T-cell (primary cell): ENCODE data around the gene TBL1XR1. TPM values are rescaled to one million over a fixed set of nuclear protein-coding genes. Genes with fewer than 3 reads are reported as not detected.
A peak's percentile ranks its signal among the peaks of the same experiment; 100 is the strongest.

ENCODE experiments used
- ATAC-seq, 4 experiments: fragments of 200-7000 bp in 3 of 4; fragments of 150-1000 bp in 1 of 4; cut with Tn5 transposase; replicated peaks in 1 of 4; 1 replicate in 3 of 4; 2 replicates in 1 of 4; pipeline ENCODE4 v1.10.0; 2021; ENCODE audit warnings: moderate library complexity in 3 of 4, mild to moderate bottlenecking in 2 of 4, moderate number of reproducible peaks in 1 of 4
- CTCF ChIA-PET, 2 donors: fragments of 300-600 bp; sonication (Branson Sonifier 250); formaldehyde crosslinking; loops; one replicate each; lab custom pipeline; 2022; ENCODE audit warnings: antibody characterized with exemption in 2 of 2; lab: Charles Lee
- POLR2A ChIA-PET, 2 donors: fragments of 300-600 bp; sonication (Branson Sonifier 250); formaldehyde crosslinking; loops; one replicate each; lab custom pipeline; 2022; ENCODE audit warnings: antibody characterized with exemption in 2 of 2; lab: Charles Lee
- DNase-seq, 35 experiments: peaks; one replicate each; pipeline versions ENCODE4 v3.0.0 to v3.0.0-alpha.2; 2013 to 2023
- H3K27ac ChIP-seq: one replicate; pipeline ENCODE4 v1.5.1; 2013; ENCODE audit warnings: low read length
- H3K27me3 ChIP-seq, 2 experiments: replicated peaks in 1 of 2; 1 replicate in 1 of 2; 2 replicates in 1 of 2; pipeline versions ENCODE4 v1.6.1 to v1.7.0; 2013; ENCODE audit warnings: low read length in 1 of 2, mixed read lengths in 1 of 2; ENCODE audit not compliant: control insufficient read depth in 2 of 2, insufficient read depth in 2 of 2; ENCODE audit errors: extremely low read depth in 1 of 2
- H3K36me3 ChIP-seq, 2 donors: 1 replicate in 1 of 2; 2 replicates in 1 of 2; pipeline versions ENCODE4 v1.6.1 to v1.7.0; 2013; ENCODE audit warnings: low read length in 1 of 2; ENCODE audit not compliant: control insufficient read depth in 2 of 2, insufficient read depth in 1 of 2; ENCODE audit errors: extremely low read depth in 1 of 2
- H3K4me1 ChIP-seq, 2 experiments: 1 replicate in 1 of 2; 2 replicates in 1 of 2; pipeline versions ENCODE4 v1.6.1 to v1.7.0; 2013; ENCODE audit warnings: low read length in 2 of 2, mixed read lengths in 1 of 2; ENCODE audit not compliant: insufficient read depth in 2 of 2, control insufficient read depth in 1 of 2; ENCODE audit errors: extremely low read depth in 1 of 2
- H3K4me3 ChIP-seq, 2 donors: 1 replicate in 1 of 2; 2 replicates in 1 of 2; pipeline versions ENCODE4 v1.5.1 to v1.7.0; 2013; ENCODE audit warnings: mild to moderate bottlenecking in 2 of 2, low read length in 1 of 2, moderate library complexity in 1 of 2; ENCODE audit not compliant: control insufficient read depth in 1 of 2; ENCODE audit errors: extremely low read depth in 1 of 2
- H3K9me3 ChIP-seq: 2 replicates; pipeline ENCODE4 v1.7.0; 2013
- H3K27ac Mint-ChIP-seq, 2 donors: one replicate each; pipeline ENCODE4 v1.8.0; 2020 to 2021; ENCODE audit warnings: mild to moderate bottlenecking in 2 of 2, mixed read lengths in 2 of 2
- H3K27me3 Mint-ChIP-seq, 2 donors: one replicate each; pipeline ENCODE4 v1.8.0; 2021 to 2022; ENCODE audit warnings: mixed read lengths in 2 of 2
- H3K36me3 Mint-ChIP-seq: one replicate; pipeline ENCODE4 v1.8.0; 2021; ENCODE audit warnings: mixed read lengths
- H3K4me1 Mint-ChIP-seq, 3 donors: one replicate each; pipeline ENCODE4 v1.8.0; 2020 to 2022; ENCODE audit warnings: mixed read lengths in 3 of 3, mild to moderate bottlenecking in 1 of 3
- H3K4me3 Mint-ChIP-seq, 3 donors: one replicate each; pipeline ENCODE4 v1.8.0; 2020 to 2022; ENCODE audit warnings: mild to moderate bottlenecking in 3 of 3, mixed read lengths in 3 of 3, moderate library complexity in 3 of 3
- H3K9me3 Mint-ChIP-seq, 3 donors: one replicate each; pipeline ENCODE4 v1.8.0; 2020 to 2022; ENCODE audit warnings: mixed read lengths in 3 of 3
- WGBS: methylation state at CpG from one replicate; pipeline ENCODE4 v1.1.5; 2013; ENCODE audit warnings: missing lambda C conversion rate; ENCODE audit not compliant: insufficient coverage; 5-methylcytosine and 5-hydroxymethylcytosine counted together
- total RNA-seq, 35 experiments: library from RNA in 6 of 35; stranded (reverse) in 6 of 35; fragments of 120-200 nt in 1 of 35; gene quantifications; one replicate each; pipeline versions ENCODE4 v1.2.1 to v1.2.4 and lab custom pipeline; 2013 to 2026

The TBL1XR1 gene
- total RNA-seq, 5 donors from 2014 or later (not counting 1 experiment from before 2014, with no cell fraction given): 120 to 156 (median 140) TPM

DNA sequence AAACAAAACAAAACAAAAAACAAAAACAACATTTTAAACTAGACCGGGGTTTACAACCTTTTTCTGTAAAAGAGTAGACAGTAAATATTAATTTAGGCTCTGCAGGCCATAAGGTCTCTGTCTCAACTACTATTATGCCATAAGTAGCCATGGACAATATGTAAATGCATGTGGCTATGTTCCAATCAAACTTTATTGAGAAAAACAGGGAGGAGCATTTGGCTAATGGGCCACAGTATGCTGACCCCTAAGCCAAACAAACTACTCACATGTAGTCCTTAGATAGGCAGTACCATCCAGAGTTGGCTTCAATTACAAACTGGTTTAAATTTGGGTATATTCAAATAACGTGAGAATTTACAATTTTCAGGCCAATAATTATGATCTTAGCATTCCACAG lies 144.2 kb downstream of the TBL1XR1 start:
- Mint-ChIP-seq H3K4me3 (no peak overlapping the region), H3K36me3 (peaks cover 21% of the 10 kb centered on the region), H3K9me3 (no peaks in the 10 kb centered on the region), H3K27ac (peak overlapping the region in 1 of 2 donors; percentile 56), H3K27me3 (no peaks in the 10 kb centered on the region), H3K4me1 (peaks cover 18 to 24% (median 20%) of the 10 kb centered on the region in 3 donors)
- DNase-seq (no peak), ATAC-seq (no peak)
- Histone ChIP-seq H3K27ac (no peak overlapping the region), H3K4me1 (peaks cover 4 to 16% of the 10 kb centered on the region in 2 experiments), H3K4me3 (no peak overlapping the region), H3K36me3 (peaks cover 0 to 22% of the 10 kb centered on the region in 2 donors), H3K9me3 (no peaks in the 10 kb centered on the region), H3K27me3 (no peaks in the 10 kb centered on the region)
- POLR2A ChIA-PET: interaction anchor here in 1 of 2 donors (0.6 kb wide), 1 partner anchor 374 kb away, joined by 3 read pairs; no protein-coding TSS in a partner anchor
- no CpG with 5 or more reads among the region's 2 CpGs for WGBS
- CTCF ChIA-PET: interaction anchor here in 1 of 2 donors (0.6 to 3.0 kb wide), 3 partner anchors 143 to 1332 kb away, joined by 5 to 25 read pairs (median 23); partner anchors contain the start of gene TBL1XR1

DNA sequence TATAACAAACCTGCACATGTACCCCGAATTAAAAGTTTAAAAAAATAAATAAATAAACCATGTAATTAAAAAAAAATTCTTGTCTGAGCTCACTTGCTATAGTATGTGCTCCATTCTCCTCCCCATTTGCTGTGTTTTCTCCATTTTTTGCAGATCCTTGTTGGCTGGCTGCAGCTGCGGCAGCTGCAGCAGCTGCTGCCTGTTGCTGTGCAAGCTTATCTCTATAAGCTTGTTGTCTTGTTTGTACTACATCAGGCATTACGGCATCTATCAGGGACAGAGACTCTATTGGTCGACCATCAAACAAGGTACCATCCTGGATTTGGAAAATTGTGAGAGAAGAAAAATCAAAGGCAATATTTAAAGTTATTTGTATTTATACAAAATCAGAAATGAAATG lies 145.9 kb downstream of the TBL1XR1 start:
- H3K9me3 ChIP-seq: no peaks in the 10 kb centered on the region
- Mint-ChIP-seq H3K27ac (peak overlapping the region in 1 of 2 donors; percentile 76), H3K36me3 (peaks cover 30% of the 10 kb centered on the region), H3K27me3 (no peaks in the 10 kb centered on the region), H3K9me3 (no peaks in the 10 kb centered on the region), H3K4me3 (no peak overlapping the region), H3K4me1 (peaks cover 20 to 24% (median 22%) of the 10 kb centered on the region in 3 donors)
- H3K27ac ChIP-seq: no peak overlapping the region
- no peak overlapping the region for H3K4me3 ChIP-seq
- WGBS: 86% methylated on average over 1 of the region's 4 CpGs
- no peaks in the 10 kb centered on the region for H3K27me3 ChIP-seq
- ChIA-PET POLR2A (interaction anchor here (0.6 to 2.0 kb wide), 3 partner anchors 132 to 309 kb away, joined by 3 to 22 read pairs (median 6); partner anchors contain the start of gene TBL1XR1 (in 1 of the 2)), CTCF (interaction anchor here (0.7 to 3.0 kb wide), 26 partner anchors 8 to 1334 kb away, joined by 3 to 25 read pairs (median 4); partner anchors contain the start of gene TBL1XR1 (in 1 of the 2))
- no peak for ATAC-seq
- H3K4me1 ChIP-seq: peaks cover 0 to 6% of the 10 kb centered on the region in 2 experiments
- DNase-seq: no peak
- peaks cover 0 to 39% of the 10 kb centered on the region in 2 donors for H3K36me3 ChIP-seq

DNA sequence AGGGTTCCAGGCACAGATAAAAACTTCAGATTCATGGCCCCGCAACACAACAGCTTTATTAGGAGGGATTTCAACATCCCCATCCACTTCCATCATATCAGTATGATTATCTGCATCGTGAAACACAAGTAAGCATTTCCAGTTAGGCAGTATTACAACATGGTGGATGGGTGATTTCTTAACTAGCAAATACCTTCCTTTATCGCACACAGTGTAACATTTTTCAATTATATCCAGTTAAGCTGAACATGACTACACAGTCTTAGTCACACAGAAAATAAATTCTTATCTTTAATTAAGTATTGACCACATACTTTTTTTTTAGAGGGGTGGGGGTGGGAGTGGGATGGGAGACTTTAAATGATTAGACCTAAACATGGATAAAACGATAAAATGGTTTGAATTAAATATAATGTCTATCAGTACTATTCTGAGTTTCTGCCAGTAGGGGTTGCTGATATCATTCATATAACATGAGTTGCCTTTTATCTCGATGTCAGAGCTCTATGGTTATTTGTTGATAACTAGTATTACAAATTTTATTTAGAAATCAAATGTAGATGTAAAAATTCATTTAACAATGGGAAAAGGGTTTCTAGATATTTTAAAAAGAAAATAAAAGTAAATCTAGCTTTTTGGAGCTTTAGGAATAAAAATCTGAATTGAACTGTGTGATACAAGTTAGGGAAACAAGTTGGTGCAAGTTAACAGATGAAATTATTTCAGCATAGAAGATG lies 146.6 kb downstream of the TBL1XR1 start:
- no peaks in the 10 kb centered on the region for H3K9me3 Mint-ChIP-seq
- CTCF ChIA-PET: interaction anchor here (0.6 to 3.0 kb wide), 32 partner anchors 9 to 1430 kb away, joined by 3 to 25 read pairs (median 5); partner anchors contain the start of gene TBL1XR1 (in 1 of the 2)
- peaks cover 35% of the 10 kb centered on the region for H3K36me3 Mint-ChIP-seq
- POLR2A ChIA-PET: interaction anchor here in 1 of 2 donors (0.7 to 2.0 kb wide), 4 partner anchors 29 to 557 kb away, joined by 3 to 22 read pairs (median 4); partner anchors contain the start of gene TBL1XR1
- no peak overlapping the region for H3K4me3 Mint-ChIP-seq
- WGBS: no CpG with 5 or more reads among the region's 5 CpGs
- Histone ChIP-seq H3K4me1 (peaks cover 0 to 3% of the 10 kb centered on the region in 2 experiments), H3K27ac (no peak overlapping the region), H3K9me3 (no peaks in the 10 kb centered on the region), H3K27me3 (no peaks in the 10 kb centered on the region), H3K36me3 (peaks cover 0 to 43% of the 10 kb centered on the region in 2 donors), H3K4me3 (no peak overlapping the region)
- H3K27ac Mint-ChIP-seq: no peak overlapping the region
- peak in 2 of 35 experiments; percentile 8 to 77 for DNase-seq
- H3K27me3 Mint-ChIP-seq: no peaks in the 10 kb centered on the region
- peaks cover 17 to 24% (median 19%) of the 10 kb centered on the region in 3 donors for H3K4me1 Mint-ChIP-seq
- peak; percentile 63 to 87 (median 66) for ATAC-seq

DNA sequence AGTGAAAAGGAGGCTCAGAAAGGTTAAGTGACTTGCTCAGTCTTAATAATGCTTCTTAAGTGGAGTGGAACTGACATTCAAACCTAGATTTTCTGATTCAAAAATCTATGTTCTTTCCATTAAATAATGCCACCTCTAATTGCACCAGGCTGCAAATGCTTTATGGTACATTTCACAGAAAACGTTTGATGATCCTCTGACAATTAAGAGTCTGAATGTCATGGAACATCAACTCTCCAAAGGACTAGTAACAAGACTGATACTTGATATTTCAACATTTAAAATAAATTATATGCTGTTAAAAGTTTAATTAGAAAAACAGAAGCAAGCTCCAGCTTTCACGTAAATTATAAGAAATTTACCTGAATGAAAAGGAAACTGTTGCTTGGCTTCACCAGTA lies 151.5 kb downstream of the TBL1XR1 start:
- no peak overlapping the region for H3K27ac Mint-ChIP-seq
- H3K9me3 Mint-ChIP-seq: no peaks in the 10 kb centered on the region
- ATAC-seq (no peak), DNase-seq (no peak)
- H3K4me1 Mint-ChIP-seq: peaks cover 21 to 31% (median 23%) of the 10 kb centered on the region in 3 donors
- Histone ChIP-seq H3K27me3 (no peaks in the 10 kb centered on the region), H3K9me3 (peaks cover 4% of the 10 kb centered on the region), H3K4me3 (no peak overlapping the region), H3K4me1 (peaks cover 0 to 9% of the 10 kb centered on the region in 2 experiments), H3K36me3 (peaks cover 9 to 59% of the 10 kb centered on the region in 2 donors), H3K27ac (no peak overlapping the region)
- no peak overlapping the region for H3K4me3 Mint-ChIP-seq
- peaks cover 71% of the 10 kb centered on the region for H3K36me3 Mint-ChIP-seq
- WGBS: no CpG with 5 or more reads among the region's 2 CpGs
- POLR2A ChIA-PET: no interaction called here
- CTCF ChIA-PET: interaction anchor here in 1 of 2 donors (0.6 kb wide), 1 partner anchor 449 kb away, joined by 3 read pairs; no protein-coding TSS in a partner anchor
- H3K27me3 Mint-ChIP-seq: no peaks in the 10 kb centered on the region

DNA sequence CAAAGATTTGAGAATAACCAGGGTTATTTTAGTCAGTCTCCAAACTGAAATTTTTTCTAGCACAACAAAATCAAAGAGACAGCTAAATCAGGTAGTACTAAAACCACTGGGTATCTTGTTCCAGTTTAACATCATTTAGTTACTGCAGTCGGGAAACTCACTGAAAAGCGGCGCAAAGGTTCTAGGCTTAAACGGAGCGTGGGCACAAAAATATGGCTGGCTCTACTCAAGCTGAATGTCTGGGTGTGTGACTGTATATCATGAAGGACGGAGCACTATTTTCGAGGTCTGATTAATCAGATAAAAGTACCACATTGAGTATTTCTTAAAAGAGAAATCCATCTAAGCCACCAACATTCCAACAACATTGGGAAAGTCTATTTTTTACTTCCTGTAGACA lies 152.1 kb downstream of the TBL1XR1 start:
- DNase-seq: no peak
- H3K4me3 ChIP-seq: no peak overlapping the region
- no peak overlapping the region for H3K4me3 Mint-ChIP-seq
- H3K27ac Mint-ChIP-seq: no peak overlapping the region
- no peaks in the 10 kb centered on the region for H3K27me3 Mint-ChIP-seq
- H3K27me3 ChIP-seq: no peaks in the 10 kb centered on the region
- WGBS: 97% methylated on average over 5 of the region's 7 CpGs
- peaks cover 4% of the 10 kb centered on the region for H3K9me3 ChIP-seq
- peaks cover 73% of the 10 kb centered on the region for H3K36me3 Mint-ChIP-seq
- POLR2A ChIA-PET: no interaction called here
- H3K36me3 ChIP-seq: peaks cover 9 to 61% of the 10 kb centered on the region in 2 donors
- H3K27ac ChIP-seq: no peak overlapping the region
- no peak for ATAC-seq
- no peaks in the 10 kb centered on the region for H3K9me3 Mint-ChIP-seq
- CTCF ChIA-PET: interaction anchor here in 1 of 2 donors (0.6 kb wide), 1 partner anchor 79 kb away, joined by 3 read pairs; no protein-coding TSS in a partner anchor
- peaks cover 23 to 29% (median 23%) of the 10 kb centered on the region in 3 donors for H3K4me1 Mint-ChIP-seq
- peaks cover 0 to 9% of the 10 kb centered on the region in 2 experiments for H3K4me1 ChIP-seq
